Endothelial cell of umbilical vein (primary cell): ENCODE results near the gene ITIH2. TPM values are rescaled to one million over a fixed set of nuclear protein-coding genes. Genes with fewer than 3 reads are reported as not detected.

Source experiments
- BruUV-seq: library from RNA; stranded (reverse); fragments of 400-500 nt; replicated peaks from 2 replicates; lab custom pipeline; 2021; lab: Mats Ljungman, UMichigan
- CTCF ChIA-PET: fragments of 300-600, 350-600 bp; sonication (Branson Sonifier 250); formaldehyde crosslinking; loops from one replicate; lab custom pipeline; 2021; ENCODE audit warnings: antibody characterized with exemption, inconsistent platforms; lab: Charles Lee
- POLR2A ChIA-PET: fragments of 300-600, 350-600 bp; sonication (Branson Sonifier 250); formaldehyde crosslinking; loops from one replicate; lab custom pipeline; 2021; ENCODE audit warnings: antibody characterized with exemption, inconsistent platforms; lab: Charles Lee
- DNase-seq: peaks from one replicate; pipeline ENCODE4 v3.0.0-alpha.2; 2011; ENCODE audit warnings: low read depth, low spot score
- FAIRE-seq: peaks from 2 replicates; lab custom pipeline; 2011; peaks lifted over from hg19 to GRCh38; lab: Jason Lieb, UNC
- H2AFZ ChIP-seq: 2 replicates; pipeline ENCODE4 v1.6.0; 2012; ENCODE audit warnings: low read depth, low read length, control low read depth, inconsistent platforms
- H3K27ac ChIP-seq: 2 replicates; pipeline ENCODE4 v1.5.1; 2011; ENCODE audit warnings: low read depth, mild to moderate bottlenecking, control low read depth, low read length, moderate library complexity; ENCODE audit not compliant: insufficient read depth
- H3K27me3 ChIP-seq, 2 experiments: 2 replicates each; pipeline versions ENCODE4 v1.6.0 to v1.6.1; 2011; ENCODE audit warnings: low read length in 2 of 2, mixed read lengths in 1 of 2; ENCODE audit not compliant: control insufficient read depth in 2 of 2, insufficient read depth in 2 of 2
- H3K36me3 ChIP-seq, 2 experiments: 2 replicates in 1 of 2; 3 replicates in 1 of 2; pipeline ENCODE4 v1.5.1; 2011; ENCODE audit warnings: low read length in 2 of 2, mild to moderate bottlenecking in 1 of 2, moderate library complexity in 1 of 2; ENCODE audit not compliant: control insufficient read depth in 2 of 2, insufficient read depth in 2 of 2; ENCODE audit errors: extremely low read depth in 1 of 2
- H3K4me1 ChIP-seq: 3 replicates; pipeline ENCODE4 v1.5.1; 2011; ENCODE audit warnings: mild to moderate bottlenecking, low read length; ENCODE audit not compliant: control insufficient read depth, insufficient read depth; ENCODE audit errors: extremely low read depth
- H3K4me2 ChIP-seq: 2 replicates; pipeline ENCODE4 v1.6.1; 2011; ENCODE audit warnings: low read length, control low read depth, mixed read lengths; ENCODE audit not compliant: insufficient read depth
- H3K4me3 ChIP-seq, 3 experiments: fragments of 200-600 bp in 1 of 3; sonication (generic), shearing (Covaris generic) in 1 of 3; replicated peaks in 1 of 3; 2 replicates each; pipeline ENCODE4 v1.5.1; 2011 to 2016; ENCODE audit warnings: control low read depth in 3 of 3, low read length in 3 of 3, mild to moderate bottlenecking in 2 of 3, inconsistent platforms in 1 of 3, low read depth in 1 of 3, moderate library complexity in 1 of 3; ENCODE audit not compliant: insufficient read depth in 1 of 3
- H3K79me2 ChIP-seq: 2 replicates; pipeline ENCODE4 v1.6.0; 2012; ENCODE audit warnings: low read length, inconsistent platforms; ENCODE audit not compliant: control insufficient read depth, insufficient read depth
- H3K9ac ChIP-seq: replicated peaks from 2 replicates; pipeline ENCODE3; 2011; ENCODE audit warnings: low read length, control low read depth; ENCODE audit not compliant: insufficient read depth; ENCODE audit errors: extremely low read depth
- H3K9me1 ChIP-seq: replicated peaks from 3 replicates; pipeline ENCODE4 v1.6.0; 2011; ENCODE audit warnings: mild to moderate bottlenecking, low read length; ENCODE audit not compliant: control insufficient read depth, insufficient read depth; ENCODE audit errors: extremely low read depth
- H3K9me3 ChIP-seq: replicated peaks from 2 replicates; pipeline ENCODE4 v1.5.1; 2012; ENCODE audit warnings: low read length, inconsistent platforms; ENCODE audit not compliant: control insufficient read depth, insufficient read depth
- H4K20me1 ChIP-seq: replicated peaks from 2 replicates; pipeline ENCODE3; 2011; ENCODE audit warnings: mild to moderate bottlenecking, low read length; ENCODE audit not compliant: control insufficient read depth, insufficient read depth; ENCODE audit errors: extremely low read depth
- JUN ChIP-seq: IDR thresholded peaks from 2 replicates; pipeline ENCODE4 v1.6.1; 2011; ENCODE audit warnings: borderline replicate concordance, low read depth; ENCODE audit not compliant: insufficient read length, insufficient read depth
- POLR2AphosphoS5 ChIP-seq: IDR thresholded peaks from 2 replicates; pipeline ENCODE4 v1.6.1; 2012; ENCODE audit warnings: low read depth, mild to moderate bottlenecking, control low read depth, low read length, moderate library complexity; ENCODE audit not compliant: insufficient read depth
- dilution Hi-C: fragments of 300-500 bp; cut with MboI; formaldehyde crosslinking; loops from one replicate; pipeline ENCODE4 v1.15.0; 2019; ENCODE audit warnings: low sequenced_read_pairs; ENCODE audit not compliant: extremely low pct_ligation_motif_present
- intact Hi-C: fragments of 100-400 bp; cut with micrococcal nuclease; formaldehyde crosslinking; loops from one replicate; pipeline ENCODE4 v1.10.0; 2022
- polyA plus RNA-seq, 4 experiments: library from polyadenylated mRNA; depleted of rRNA in 3 of 4; stranded (reverse) in 3 of 4; unstranded in 1 of 4; fragments of >200 nt; gene quantifications; 2 replicates each; pipeline versions ENCODE4 v1.2.1 to v1.2.3, GENCODE V29; 2011 to 2012; ENCODE audit warnings: missing spikeins in 1 of 4
- total RNA-seq: library from RNA; stranded (reverse); gene quantifications from 2 replicates; pipeline ENCODE4 v1.2.3, GENCODE V29; 2021

Gene ITIH2
- total and polyA plus RNA-seq, 2 donors (not counting 3 experiments of a cell fraction or from before 2014, with no cell fraction given): not detected

DNA sequence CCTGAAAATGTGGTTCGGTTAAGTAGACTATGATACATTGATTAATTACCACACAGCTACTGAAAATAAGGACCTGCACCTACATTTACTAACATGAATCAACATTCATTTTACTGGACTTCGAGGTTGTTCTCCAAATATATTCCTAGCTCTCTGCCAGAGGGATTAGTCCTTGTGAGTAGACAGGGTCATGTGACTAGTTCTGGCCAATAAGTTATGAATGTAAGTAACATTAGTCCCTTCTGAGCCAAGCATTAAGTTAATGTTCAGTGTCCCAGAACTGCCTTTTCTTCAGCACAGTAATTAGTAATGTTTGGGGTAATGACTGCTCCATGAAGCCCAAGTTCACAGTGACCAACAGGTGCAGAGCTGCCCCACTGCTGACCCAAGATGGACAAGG is 45.6 kb upstream of the ITIH2 start:
- H3K27ac ChIP-seq: no peak overlapping the region
- DNase-seq: no peak
- H2AFZ ChIP-seq: no peak overlapping the region
- no peaks in the 10 kb centered on the region for H3K9me3 ChIP-seq
- ChIA-PET POLR2A (no interaction called here), CTCF (no interaction called here)
- no peak overlapping the region for H3K9ac ChIP-seq
- no peak overlapping the region for H3K4me3 ChIP-seq
- no peak for TF ChIP-seq POLR2AphosphoS5
- intact Hi-C loops: no loop called here
- H3K36me3 ChIP-seq: no peaks in the 10 kb centered on the region
- H4K20me1 ChIP-seq: no peaks in the 10 kb centered on the region
- no peaks in the 10 kb centered on the region for H3K4me1 ChIP-seq
- dilution Hi-C loops: no loop called here
- H3K79me2 ChIP-seq: no peaks in the 10 kb centered on the region
- H3K4me2 ChIP-seq: no peak overlapping the region
- H3K9me1 ChIP-seq: no peaks in the 10 kb centered on the region
- no peak for FAIRE-seq
- no TSS peak for BruUV-seq
- H3K27me3 ChIP-seq: no peaks in the 10 kb centered on the region

DNA sequence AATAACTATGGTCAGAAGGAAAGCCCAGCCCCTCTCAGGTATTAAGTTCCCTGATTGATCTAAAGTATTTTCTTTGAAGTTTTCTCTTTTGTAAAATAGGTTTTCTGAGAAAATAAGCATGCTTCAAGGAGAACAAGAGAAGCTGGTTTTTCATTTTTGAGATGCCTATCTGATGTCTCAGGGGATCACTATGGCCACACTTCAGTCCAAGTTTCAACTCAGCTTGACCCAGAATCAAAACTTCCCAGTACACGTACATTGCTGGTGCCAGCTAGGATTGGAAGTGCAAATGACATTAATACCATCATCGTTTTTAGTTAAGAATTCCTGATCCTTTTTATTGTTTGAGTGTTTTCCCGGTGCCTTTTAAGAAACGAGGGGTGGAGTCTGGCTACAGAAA is 43.6 kb upstream of the ITIH2 start:
- no peak for TF ChIP-seq JUN
- Histone ChIP-seq H3K79me2 (no peaks in the 10 kb centered on the region), H3K9ac (no peak overlapping the region), H3K4me3 (no peak overlapping the region), H3K4me1 (no peaks in the 10 kb centered on the region), H3K36me3 (no peaks in the 10 kb centered on the region), H3K27me3 (no peaks in the 10 kb centered on the region), H3K9me3 (no peaks in the 10 kb centered on the region), H2AFZ (no peak overlapping the region), H3K27ac (no peak overlapping the region), H3K9me1 (no peaks in the 10 kb centered on the region), H4K20me1 (no peaks in the 10 kb centered on the region), H3K4me2 (no peak overlapping the region)
- POLR2A ChIA-PET: no interaction called here
- no peak for FAIRE-seq
- intact Hi-C loops: no loop called here
- dilution Hi-C loops: no loop called here
- DNase-seq: no peak
- CTCF ChIA-PET: no interaction called here
- no TSS peak for BruUV-seq
